Uterine smooth muscle cell (primary cell): ENCODE measurements around the gene IAH1. TPM values are rescaled to one million over a fixed set of nuclear protein-coding genes. Genes with fewer than 3 reads are reported as not detected.

Experiments
- total RNA-seq: library from RNA; depleted of rRNA; stranded (reverse); fragments of >200 nt; gene quantifications from 2 replicates; pipeline ENCODE4 v1.2.3, GENCODE V29; 2014

Gene IAH1, protein sequence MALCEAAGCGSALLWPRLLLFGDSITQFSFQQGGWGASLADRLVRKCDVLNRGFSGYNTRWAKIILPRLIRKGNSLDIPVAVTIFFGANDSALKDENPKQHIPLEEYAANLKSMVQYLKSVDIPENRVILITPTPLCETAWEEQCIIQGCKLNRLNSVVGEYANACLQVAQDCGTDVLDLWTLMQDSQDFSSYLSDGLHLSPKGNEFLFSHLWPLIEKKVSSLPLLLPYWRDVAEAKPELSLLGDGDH
- 68.9 and 70.1 TPM in 2 replicates for total RNA-seq

GRCh38 chr2:9474361-9475057 lies at the start of gene IAH1:
Gene IAH1 (plus strand): TSS chr2:9474551. CDS start chr2:9474567, 16 bp downstream.

Other genes with a start within 250 kb of the IAH1 start
- gene ITGB1BP1, start 51.0 kb upstream of the IAH1 start, total RNA-seq: 65.4 and 76.9 TPM in 2 replicates
- 68.1 and 110 TPM in 2 replicates for gene CPSF3, start 50.9 kb upstream of the IAH1 start, total RNA-seq
- 43.8 and 56.5 TPM in 2 replicates for gene ADAM17, start 81.3 kb downstream of the IAH1 start, total RNA-seq
- gene YWHAQ, start 156.4 kb downstream of the IAH1 start, total RNA-seq: 259 and 420 TPM in 2 replicates